HCT116 (cell line): ENCODE measurements around the gene AKT3. TPM values are rescaled to one million over a fixed set of nuclear protein-coding genes. Genes with fewer than 3 reads are reported as not detected.

Source experiments
- ATAC-seq: fragments of 200-7000 bp; cut with Tn5 transposase; 2 replicates; pipeline ENCODE4 v1.9.1; 2020; ENCODE audit warnings: mild to moderate bottlenecking, moderate library complexity
- BruUV-seq: library from RNA; stranded (reverse); fragments of 400-500 nt; replicated peaks from 2 replicates; lab custom pipeline; 2021; lab: Mats Ljungman, UMichigan
- CTCF ChIA-PET: fragments of 300-600 bp; sonication (Branson Sonifier 250); formaldehyde crosslinking; loops from one replicate; lab custom pipeline; 2021; ENCODE audit warnings: antibody characterized with exemption; lab: Charles Lee
- POLR2A ChIA-PET: fragments of 300-600, 350-600 bp; sonication (Branson Sonifier 250); formaldehyde crosslinking; loops from one replicate; lab custom pipeline; 2021; ENCODE audit warnings: antibody characterized with exemption; lab: Charles Lee
- RAD21 ChIA-PET, 2 experiments: fragments of 300-600 bp; sonication (Branson Sonifier 250); formaldehyde crosslinking; loops; one replicate each; lab custom pipeline; 2023; ENCODE audit warnings: low total read pairs in 2 of 2; ENCODE audit not compliant: uncharacterized antibody in 2 of 2, unreplicated experiment in 2 of 2, low non-redundant PET in 1 of 2; lab: Charles Lee
- DNase-seq: peaks from one replicate; pipeline ENCODE4 v3.0.0-alpha.2; 2010; ENCODE audit warnings: low read depth, low spot score
- H2AFZ ChIP-seq: fragments of 200-600 bp; shearing (Covaris generic), sonication (generic); 2 replicates; pipeline ENCODE4 v1.6.1; 2017; ENCODE audit warnings: low read depth, mixed run types, mixed read lengths, antibody characterized with exemption, low read length; ENCODE audit not compliant: poor library complexity, severe bottlenecking
- H3K27ac ChIP-seq: 2 replicates; pipeline ENCODE4 v1.5.1; 2012; ENCODE audit warnings: low read depth, low read length
- H3K27me3 ChIP-seq: fragments of 200-600 bp; sonication (generic); 2 replicates; pipeline ENCODE4 v1.6.1; 2016; ENCODE audit warnings: mixed run types, low read length, mixed read lengths; ENCODE audit not compliant: insufficient read depth
- H3K36me3 ChIP-seq, 2 experiments: fragments of 200-500 bp in 1 of 2; fragments of 200-600 bp in 1 of 2; sonication (Bioruptor generic) in 1 of 2; sonication (generic) in 1 of 2; 2 replicates each; pipeline versions ENCODE4 v1.5.1 to v1.6.1; 2014 to 2016; ENCODE audit warnings: low read length in 2 of 2, inconsistent platforms in 1 of 2, mixed read lengths in 1 of 2, mixed run types in 1 of 2; ENCODE audit not compliant: insufficient read depth in 2 of 2, control insufficient read depth in 1 of 2
- H3K4me1 ChIP-seq, 2 experiments: fragments of 200-600 bp in 1 of 2; sonication (generic) in 1 of 2; 2 replicates each; pipeline versions ENCODE4 v1.5.1 to v1.6.1; 2012 to 2017; ENCODE audit warnings: low read length in 2 of 2, inconsistent platforms in 1 of 2, mild to moderate bottlenecking in 1 of 2, mixed read lengths in 1 of 2, mixed run types in 1 of 2, moderate library complexity in 1 of 2; ENCODE audit not compliant: insufficient read depth in 2 of 2, control insufficient read depth in 1 of 2
- H3K4me2 ChIP-seq: fragments of 200-600 bp; sonication (generic); 2 replicates; pipeline ENCODE4 v1.6.1; 2017; ENCODE audit warnings: mixed run types, low read length, mixed read lengths
- H3K4me3 ChIP-seq, 2 experiments: fragments of 200-600 bp in 1 of 2; sonication (generic) in 1 of 2; replicated peaks in 1 of 2; 2 replicates each; pipeline ENCODE4 v1.5.1; 2011 to 2016; ENCODE audit warnings: low read length in 2 of 2, control low read depth in 1 of 2, low read depth in 1 of 2, mild to moderate bottlenecking in 1 of 2, mixed read lengths in 1 of 2, mixed run types in 1 of 2
- H3K79me2 ChIP-seq: fragments of 200-600 bp; sonication (generic); 2 replicates; pipeline ENCODE4 v1.6.1; 2017; ENCODE audit warnings: mild to moderate bottlenecking, mixed run types, low read length, moderate library complexity, mixed read lengths; ENCODE audit not compliant: insufficient read depth
- H3K9ac ChIP-seq: fragments of 200-600 bp; sonication (generic); 2 replicates; pipeline ENCODE4 v1.6.1; 2016; ENCODE audit warnings: low read length, mixed read lengths
- H3K9me2 ChIP-seq: fragments of 200-600 bp; sonication (generic), shearing (Covaris generic); 2 replicates; pipeline ENCODE4 v1.6.1; 2017; ENCODE audit warnings: mixed run types, mild to moderate bottlenecking, moderate library complexity; ENCODE audit not compliant: insufficient read depth
- H3K9me3 ChIP-seq, 2 experiments: fragments of 200-500 bp in 1 of 2; fragments of 200-600 bp in 1 of 2; sonication (Bioruptor generic) in 1 of 2; sonication (generic) in 1 of 2; 2 replicates each; pipeline ENCODE4 v1.6.1; 2014 to 2017; ENCODE audit warnings: low read length in 2 of 2, mixed read lengths in 2 of 2, inconsistent platforms in 1 of 2, low read depth in 1 of 2, mild to moderate bottlenecking in 1 of 2, mixed run types in 1 of 2, moderate library complexity in 1 of 2; ENCODE audit not compliant: control insufficient read depth in 1 of 2, insufficient read depth in 1 of 2
- H4K20me1 ChIP-seq: fragments of 200-600 bp; sonication (generic), shearing (Covaris generic); 2 replicates; pipeline ENCODE4 v1.6.1; 2017; ENCODE audit warnings: mixed run types, mild to moderate bottlenecking, moderate library complexity; ENCODE audit not compliant: insufficient read depth
- CBX3 ChIP-seq: IDR thresholded peaks from 2 replicates; pipeline ENCODE4 v1.6.1; 2012; ENCODE audit warnings: low read depth
- CEBPB ChIP-seq: IDR thresholded peaks from 2 replicates; pipeline ENCODE4 v1.6.1; 2012; ENCODE audit warnings: low read depth
- EGR1 ChIP-seq: IDR thresholded peaks from 2 replicates; pipeline ENCODE4 v1.6.1; 2012; ENCODE audit warnings: low read depth
- ELF1 ChIP-seq: IDR thresholded peaks from 2 replicates; pipeline ENCODE4 v1.6.1; 2012; ENCODE audit warnings: low read depth, borderline replicate concordance
- EZH2 ChIP-seq: fragments of 200-600 bp; sonication (generic); IDR thresholded peaks from 2 replicates; pipeline ENCODE4 v1.6.1; 2017; ENCODE audit warnings: antibody characterized with exemption, mixed run types
- POLR2A ChIP-seq: IDR thresholded peaks from 2 replicates; pipeline ENCODE4 v1.7.0; 2011; ENCODE audit warnings: borderline replicate concordance; ENCODE audit not compliant: insufficient read depth, insufficient read length; ENCODE audit errors: extremely low read depth
- POLR2AphosphoS5 ChIP-seq: IDR thresholded peaks from 2 replicates; pipeline ENCODE4 v1.6.1; 2011; ENCODE audit warnings: mild to moderate bottlenecking, low read depth, low read length, moderate library complexity
- SIN3A ChIP-seq: IDR thresholded peaks from 2 replicates; pipeline ENCODE4 v1.6.1; 2012; ENCODE audit warnings: low read depth
- SRF ChIP-seq: IDR thresholded peaks from 2 replicates; pipeline ENCODE4 v1.6.1; 2012; ENCODE audit warnings: low read depth
- TCF7L2 ChIP-seq: IDR thresholded peaks from 2 replicates; pipeline ENCODE4 v1.7.0; 2011; ENCODE audit warnings: borderline replicate concordance, inconsistent platforms; ENCODE audit not compliant: insufficient read depth, insufficient read length; ENCODE audit errors: extremely low read depth
- YY1 ChIP-seq: IDR thresholded peaks from 2 replicates; pipeline ENCODE4 v1.6.1; 2011; ENCODE audit warnings: low read length, low read depth, moderate library complexity, mild to moderate bottlenecking; ENCODE audit not compliant: insufficient replicate concordance; ENCODE audit errors: extremely low read depth
- ZFX ChIP-seq: fragments of 450-650 bp; IDR thresholded peaks from 2 replicates; pipeline ENCODE4 v1.6.1; 2017
- ZNF274 ChIP-seq: fragments of 200-500 bp; sonication (Bioruptor generic); IDR thresholded peaks from 2 replicates; pipeline ENCODE4 v1.6.1; 2014; ENCODE audit warnings: mild to moderate bottlenecking, low read depth, low read length, inconsistent platforms
- intact Hi-C: fragments of 100-400 bp; cut with micrococcal nuclease; formaldehyde crosslinking; loops from 2 replicates; pipeline ENCODE4 v1.10.0; 2022
- total RNA-seq: library from RNA; stranded (reverse); gene quantifications from one replicate; pipeline ENCODE4 v1.2.1, GENCODE V29; 2021; ENCODE audit not compliant: unreplicated experiment
- TF ChIP-seq, protein P1 (sequence below): IDR thresholded peaks from 2 replicates; pipeline ENCODE4 v1.6.1; 2012; ENCODE audit warnings: low read depth
- TF ChIP-seq, protein P2 (sequence below): IDR thresholded peaks from 2 replicates; pipeline ENCODE4 v1.6.1; 2012
- TF ChIP-seq, protein P3 (sequence below), 3 experiments: fragments of 200-600 bp in 1 of 3; sonication (generic) in 1 of 3; IDR thresholded peaks in 2 of 3; conservative IDR thresholded peaks in 1 of 3; 2 replicates each; pipeline ENCODE4 v1.5.1; 2012 to 2017; ENCODE audit warnings: low read depth in 2 of 3, low read length in 2 of 3, antibody characterized with exemption in 1 of 3, borderline replicate concordance in 1 of 3, control low read depth in 1 of 3, mild to moderate bottlenecking in 1 of 3, mixed read lengths in 1 of 3, mixed run types in 1 of 3, moderate library complexity in 1 of 3; ENCODE audit not compliant: insufficient read depth in 1 of 3
- TF ChIP-seq, protein P4 (sequence below): IDR thresholded peaks from 2 replicates; pipeline ENCODE4 v1.6.1; 2012

Gene AKT3
- total RNA-seq, 1 experiment from 2014 or later, result 0.49 TPM

DNA sequence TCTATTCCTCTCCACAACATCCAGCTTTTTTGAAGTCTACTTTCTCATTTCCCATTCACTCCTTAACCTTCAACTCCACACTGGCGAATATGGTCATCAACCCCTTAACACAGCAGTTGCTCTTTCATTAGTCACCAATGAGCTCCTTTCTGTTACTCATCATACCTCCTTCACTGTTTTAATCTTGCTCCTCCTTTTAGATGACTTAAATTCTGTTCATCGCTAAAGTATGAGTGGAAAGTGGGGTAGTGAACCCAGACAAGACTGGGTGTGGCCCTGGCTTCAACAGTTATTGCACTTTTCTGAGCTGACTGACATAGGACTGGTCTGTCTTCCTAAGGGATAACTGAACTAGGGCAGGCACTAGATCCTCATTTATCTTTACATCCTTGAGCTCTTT is 51.3 kb downstream of the AKT3 start (continued):
- TF ChIP-seq TCF7L2 (no peak), YY1 (no peak), POLR2AphosphoS5 (no peak), ZNF274 (no peak)
- TF ChIP-seq, protein P1, sequence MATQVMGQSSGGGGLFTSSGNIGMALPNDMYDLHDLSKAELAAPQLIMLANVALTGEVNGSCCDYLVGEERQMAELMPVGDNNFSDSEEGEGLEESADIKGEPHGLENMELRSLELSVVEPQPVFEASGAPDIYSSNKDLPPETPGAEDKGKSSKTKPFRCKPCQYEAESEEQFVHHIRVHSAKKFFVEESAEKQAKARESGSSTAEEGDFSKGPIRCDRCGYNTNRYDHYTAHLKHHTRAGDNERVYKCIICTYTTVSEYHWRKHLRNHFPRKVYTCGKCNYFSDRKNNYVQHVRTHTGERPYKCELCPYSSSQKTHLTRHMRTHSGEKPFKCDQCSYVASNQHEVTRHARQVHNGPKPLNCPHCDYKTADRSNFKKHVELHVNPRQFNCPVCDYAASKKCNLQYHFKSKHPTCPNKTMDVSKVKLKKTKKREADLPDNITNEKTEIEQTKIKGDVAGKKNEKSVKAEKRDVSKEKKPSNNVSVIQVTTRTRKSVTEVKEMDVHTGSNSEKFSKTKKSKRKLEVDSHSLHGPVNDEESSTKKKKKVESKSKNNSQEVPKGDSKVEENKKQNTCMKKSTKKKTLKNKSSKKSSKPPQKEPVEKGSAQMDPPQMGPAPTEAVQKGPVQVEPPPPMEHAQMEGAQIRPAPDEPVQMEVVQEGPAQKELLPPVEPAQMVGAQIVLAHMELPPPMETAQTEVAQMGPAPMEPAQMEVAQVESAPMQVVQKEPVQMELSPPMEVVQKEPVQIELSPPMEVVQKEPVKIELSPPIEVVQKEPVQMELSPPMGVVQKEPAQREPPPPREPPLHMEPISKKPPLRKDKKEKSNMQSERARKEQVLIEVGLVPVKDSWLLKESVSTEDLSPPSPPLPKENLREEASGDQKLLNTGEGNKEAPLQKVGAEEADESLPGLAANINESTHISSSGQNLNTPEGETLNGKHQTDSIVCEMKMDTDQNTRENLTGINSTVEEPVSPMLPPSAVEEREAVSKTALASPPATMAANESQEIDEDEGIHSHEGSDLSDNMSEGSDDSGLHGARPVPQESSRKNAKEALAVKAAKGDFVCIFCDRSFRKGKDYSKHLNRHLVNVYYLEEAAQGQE, result no peak
- TF ChIP-seq, all 23 proteins: peak for 0

DNA sequence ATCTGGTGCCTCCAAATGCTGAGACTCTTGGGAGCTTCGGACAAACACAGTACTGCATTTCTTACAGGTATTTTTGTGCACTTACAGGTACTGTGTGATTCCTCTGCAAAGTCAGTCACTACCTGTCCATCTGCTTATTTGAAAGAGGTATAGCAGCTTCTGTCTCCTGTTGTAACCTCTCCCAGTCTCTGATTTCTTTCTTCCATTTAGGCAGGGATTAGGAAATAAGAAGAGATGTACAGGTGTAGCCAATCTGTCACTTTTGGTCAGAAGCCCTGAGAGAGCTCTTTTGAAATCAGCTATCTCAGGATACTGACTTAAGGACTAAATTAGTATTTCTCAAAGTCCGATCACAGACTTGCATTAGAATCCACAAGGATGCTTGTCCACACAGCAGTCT is 54.0 kb downstream of the AKT3 start:
- intact Hi-C loops, result no loop called here
- Histone ChIP-seq H3K4me3 (no peak overlapping the region), H3K27ac (no peak overlapping the region), H3K9me3 (no peaks in the 10 kb centered on the region), H4K20me1 (no peaks in the 10 kb centered on the region), H2AFZ (no peak overlapping the region), H3K9me2 (no peaks in the 10 kb centered on the region), H3K9ac (no peak overlapping the region), H3K4me1 (no peaks in the 10 kb centered on the region; a peak in 1 of 4 replicates), H3K79me2 (no peaks in the 10 kb centered on the region), H3K27me3 (peaks cover 20% of the 10 kb centered on the region), H3K4me2 (no peak overlapping the region), H3K36me3 (no peaks in the 10 kb centered on the region)
- CTCF ChIA-PET, result no interaction called here
- RAD21 ChIA-PET, result no interaction called here
- ATAC-seq, result no peak
- DNase-seq, result no peak
- POLR2A ChIA-PET, result no interaction called here
- no TSS peak for BruUV-seq
- TF ChIP-seq SRF, result no peak
- TF ChIP-seq EZH2, result no peak
- TF ChIP-seq TCF7L2, result no peak
- TF ChIP-seq, protein P1, result no peak
- TF ChIP-seq CBX3, result no peak
- no peak for TF ChIP-seq POLR2A
- no peak for TF ChIP-seq EGR1
- TF ChIP-seq, protein P2, sequence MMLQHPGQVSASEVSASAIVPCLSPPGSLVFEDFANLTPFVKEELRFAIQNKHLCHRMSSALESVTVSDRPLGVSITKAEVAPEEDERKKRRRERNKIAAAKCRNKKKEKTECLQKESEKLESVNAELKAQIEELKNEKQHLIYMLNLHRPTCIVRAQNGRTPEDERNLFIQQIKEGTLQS, result no peak
- no peak for TF ChIP-seq SIN3A
- TF ChIP-seq ELF1, result no peak
- TF ChIP-seq CEBPB, result no peak
- TF ChIP-seq, protein P3, sequence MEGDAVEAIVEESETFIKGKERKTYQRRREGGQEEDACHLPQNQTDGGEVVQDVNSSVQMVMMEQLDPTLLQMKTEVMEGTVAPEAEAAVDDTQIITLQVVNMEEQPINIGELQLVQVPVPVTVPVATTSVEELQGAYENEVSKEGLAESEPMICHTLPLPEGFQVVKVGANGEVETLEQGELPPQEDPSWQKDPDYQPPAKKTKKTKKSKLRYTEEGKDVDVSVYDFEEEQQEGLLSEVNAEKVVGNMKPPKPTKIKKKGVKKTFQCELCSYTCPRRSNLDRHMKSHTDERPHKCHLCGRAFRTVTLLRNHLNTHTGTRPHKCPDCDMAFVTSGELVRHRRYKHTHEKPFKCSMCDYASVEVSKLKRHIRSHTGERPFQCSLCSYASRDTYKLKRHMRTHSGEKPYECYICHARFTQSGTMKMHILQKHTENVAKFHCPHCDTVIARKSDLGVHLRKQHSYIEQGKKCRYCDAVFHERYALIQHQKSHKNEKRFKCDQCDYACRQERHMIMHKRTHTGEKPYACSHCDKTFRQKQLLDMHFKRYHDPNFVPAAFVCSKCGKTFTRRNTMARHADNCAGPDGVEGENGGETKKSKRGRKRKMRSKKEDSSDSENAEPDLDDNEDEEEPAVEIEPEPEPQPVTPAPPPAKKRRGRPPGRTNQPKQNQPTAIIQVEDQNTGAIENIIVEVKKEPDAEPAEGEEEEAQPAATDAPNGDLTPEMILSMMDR (IDR thresholded peaks at IDR 0.05 in 2 of 3, conservative IDR thresholded peaks at IDR 0.05 in 1 of 3; ENCODE audit: borderline replicate concordance in 1 of 3, insufficient read depth in 1 of 3, low read depth in 2 of 3, low read length in 2 of 3), result no peak
- no peak for TF ChIP-seq ZFX
- TF ChIP-seq, protein P4, sequence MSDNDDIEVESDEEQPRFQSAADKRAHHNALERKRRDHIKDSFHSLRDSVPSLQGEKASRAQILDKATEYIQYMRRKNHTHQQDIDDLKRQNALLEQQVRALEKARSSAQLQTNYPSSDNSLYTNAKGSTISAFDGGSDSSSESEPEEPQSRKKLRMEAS, result no peak
